Fibroblast of upper back skin (primary cell): Measurements from ENCODE around the gene TVP23C.
"Not testable (repeated sequence)": the region's sequence is repeated elsewhere in the genome, so short reads cannot be mapped to it uniquely, and the experiment has no call there.

ENCODE experiments used
- DNase-seq: peaks from one replicate; pipeline ENCODE4 v3.0.0-alpha.2; 2013

Gene TVP23C

DNA sequence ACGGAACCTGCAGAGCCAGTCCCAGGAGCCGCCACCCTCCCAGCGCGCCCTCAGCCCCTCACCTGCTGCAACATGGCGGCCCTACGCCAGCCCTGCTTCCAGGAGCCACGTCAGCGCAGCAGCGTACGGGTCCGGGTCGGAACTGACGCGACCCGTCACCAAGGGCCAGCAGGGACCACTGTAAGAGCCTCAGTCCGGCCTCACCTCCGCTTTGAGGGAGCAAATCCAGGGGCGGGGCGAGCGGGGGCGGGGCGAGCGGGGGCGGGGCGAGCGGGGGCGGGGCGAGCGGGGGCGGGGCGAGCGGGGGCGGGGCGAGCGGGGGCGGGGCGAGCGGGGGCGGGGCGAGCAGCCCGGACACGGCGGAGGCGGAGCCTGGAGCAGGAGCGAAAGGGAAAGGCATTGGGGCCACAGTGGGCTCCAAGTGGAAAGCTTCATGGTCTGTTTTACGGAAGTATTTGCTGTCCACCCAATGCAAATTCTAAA is at the start of gene TVP23C:
TSS of gene TVP23C (minus strand) at position 109 of the 483 bp plus-strand sequence. CDS start at position 74, 35 bp downstream.
- peak; percentile 69 for DNase-seq

DNA sequence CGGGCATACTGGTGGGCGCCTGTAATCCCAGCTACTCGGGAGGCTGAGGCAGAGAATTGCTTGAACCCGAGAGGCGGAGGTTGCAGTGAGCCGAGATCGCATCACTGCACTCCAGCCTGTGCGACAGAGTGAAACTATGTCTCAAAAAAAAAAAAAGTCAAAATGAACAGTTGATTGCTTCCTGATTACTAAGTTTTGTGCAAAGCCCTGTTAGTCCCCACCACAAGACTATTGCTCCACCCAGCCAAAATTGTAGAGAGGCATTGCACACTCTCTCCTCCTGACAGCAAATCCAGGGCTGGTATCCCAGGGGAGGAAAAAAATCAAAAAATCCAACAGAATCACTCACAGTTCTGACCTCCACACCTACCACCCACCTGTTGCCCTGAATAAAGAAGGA is 29.7 kb upstream of the TVP23C start:
- not testable (repeated sequence) for DNase-seq

DNA sequence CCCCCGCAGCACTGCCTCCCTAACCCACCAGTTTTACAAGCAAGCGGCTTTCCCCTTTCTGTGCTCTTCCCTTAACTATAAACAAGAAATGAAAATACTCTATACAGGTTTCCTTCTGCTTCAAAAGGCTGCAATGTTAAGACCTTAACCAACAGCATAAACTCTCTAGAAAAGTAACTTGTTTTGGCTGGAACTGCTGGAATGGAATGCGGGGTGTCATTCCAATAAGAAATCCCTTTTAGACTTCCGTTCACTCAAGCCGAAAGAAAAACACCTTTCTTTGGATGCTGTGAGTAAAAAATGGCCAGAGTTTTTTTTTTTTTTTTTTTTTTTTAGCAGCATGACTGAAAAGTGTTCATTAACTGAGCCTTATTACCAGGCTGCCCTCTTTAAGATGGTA is 28.7 kb upstream of the TVP23C start:
- DNase-seq: not testable (repeated sequence)

DNA sequence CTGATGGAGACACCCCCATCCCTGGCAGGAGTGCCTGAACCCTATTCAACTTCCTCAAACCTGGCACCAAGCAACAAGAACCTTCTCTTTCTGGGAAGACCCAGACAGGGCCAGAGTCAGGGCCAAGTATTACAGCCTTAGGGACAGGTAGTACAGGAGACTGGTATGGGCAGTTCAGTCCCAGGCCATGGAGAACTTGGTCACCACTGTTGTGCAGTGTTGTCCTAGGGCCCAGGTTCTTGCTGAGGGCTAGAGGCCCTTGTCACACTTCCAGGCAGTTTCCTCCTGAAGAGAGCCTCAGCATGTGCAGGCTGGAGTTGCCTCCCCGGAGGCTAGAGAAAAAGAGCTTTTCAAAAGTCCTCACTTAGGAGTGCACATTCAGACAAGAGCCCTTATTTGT is 27.6 kb upstream of the TVP23C start:
- not testable (repeated sequence) for DNase-seq

DNA sequence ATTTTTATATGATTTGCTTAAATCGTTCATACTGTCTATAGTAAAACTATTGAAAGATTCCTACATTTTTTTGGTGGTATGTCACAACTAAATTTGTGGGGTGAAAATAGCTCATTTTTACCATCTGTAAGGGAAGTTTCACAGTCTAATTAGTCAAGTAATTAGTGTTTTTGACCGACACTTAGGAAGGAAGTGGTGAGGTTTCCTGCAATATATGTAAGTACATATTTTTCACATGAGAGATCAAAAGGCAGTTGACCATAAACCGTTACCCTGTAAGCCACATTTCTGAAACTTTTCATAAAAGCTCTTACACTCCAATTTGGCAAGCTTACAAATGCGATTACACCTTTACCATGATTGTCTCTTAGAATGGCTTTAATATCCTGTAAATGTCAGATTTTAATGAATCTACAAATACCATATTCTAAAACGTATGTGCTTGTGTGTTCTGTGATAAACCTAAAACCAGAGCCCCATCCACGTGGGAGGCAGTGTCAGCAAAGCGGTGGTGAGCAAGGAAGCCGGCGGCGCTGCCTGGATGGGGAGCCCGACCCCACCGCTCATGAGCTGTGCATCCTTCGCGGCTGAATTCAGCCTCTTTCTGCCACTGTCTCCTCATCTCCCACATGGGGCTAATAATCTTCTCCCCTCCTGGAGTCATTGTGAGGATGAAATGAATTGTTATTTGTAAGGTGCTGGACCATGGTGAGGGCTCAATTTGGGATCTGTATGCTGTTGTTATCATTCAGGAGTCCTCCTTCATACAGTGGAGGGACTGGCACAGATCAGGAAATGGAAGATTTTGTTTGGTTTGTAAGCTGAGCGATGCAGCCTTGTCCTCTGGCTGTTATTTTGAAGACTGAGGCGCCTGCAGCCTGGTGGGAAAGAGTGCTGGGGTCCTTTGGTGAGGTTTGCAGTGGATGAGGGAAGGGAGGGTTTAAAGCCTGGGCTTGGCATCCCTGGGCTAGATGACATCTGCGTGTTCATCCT is 26.6 kb upstream of the TVP23C start:
- not testable (repeated sequence) for DNase-seq

DNA sequence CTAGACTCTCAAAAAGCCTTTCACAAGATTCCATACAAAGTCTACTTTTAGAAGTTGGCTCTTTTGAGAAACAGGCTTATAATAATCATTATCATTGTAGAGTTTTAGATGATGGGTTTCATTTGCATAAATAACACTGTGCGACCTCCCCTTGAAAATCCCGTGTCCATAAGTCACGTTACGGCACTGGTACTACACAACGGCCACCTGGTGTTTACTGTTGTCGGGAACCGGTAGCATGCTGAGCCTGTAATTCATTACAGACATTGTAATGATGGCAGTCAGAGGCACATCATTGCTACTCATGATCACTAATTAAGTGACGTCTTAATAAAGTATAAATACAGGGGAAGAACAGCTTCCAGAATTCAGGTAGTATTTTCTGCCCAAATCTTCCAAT is 24.7 kb upstream of the TVP23C start:
- not testable (repeated sequence) for DNase-seq

DNA sequence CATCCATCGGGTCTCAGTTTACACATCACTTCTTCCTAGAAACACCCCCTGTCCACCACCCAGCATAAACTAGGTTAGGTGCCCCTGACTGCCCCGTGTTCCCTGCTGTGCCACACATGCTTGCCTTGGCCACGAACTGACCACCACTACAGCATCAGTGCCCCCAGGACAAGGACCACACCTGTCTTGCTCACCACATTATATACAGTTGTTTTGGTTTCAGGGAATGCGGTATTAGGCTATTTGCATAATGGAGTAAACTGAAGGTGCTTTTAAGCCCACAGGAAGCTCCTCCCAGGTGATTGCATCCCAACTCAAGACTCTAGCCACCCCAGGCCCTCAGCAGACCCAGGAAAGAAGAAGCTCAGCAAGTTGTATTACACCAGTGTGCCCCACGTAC is 20.0 kb upstream of the TVP23C start:
- not testable (repeated sequence) for DNase-seq

DNA sequence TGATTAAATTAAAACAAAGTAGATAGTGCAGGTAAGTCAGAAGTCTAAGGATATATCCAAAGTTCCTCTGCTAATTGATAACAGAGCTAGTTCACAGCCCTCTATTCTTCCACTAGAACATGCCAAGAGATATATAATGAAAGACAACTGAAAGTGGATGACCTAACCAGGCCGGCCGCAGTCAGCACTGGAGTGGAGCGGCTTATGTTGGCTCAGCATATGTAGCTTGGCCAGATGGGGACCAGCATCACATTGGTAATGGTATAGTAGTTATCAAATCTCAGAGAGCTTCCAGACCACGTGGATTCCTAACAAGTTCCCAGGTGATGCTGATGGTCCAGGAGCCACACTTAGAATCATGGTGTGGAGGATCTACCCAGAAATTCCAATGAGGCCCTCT is 18.2 kb upstream of the TVP23C start:
- DNase-seq: not testable (repeated sequence)

DNA sequence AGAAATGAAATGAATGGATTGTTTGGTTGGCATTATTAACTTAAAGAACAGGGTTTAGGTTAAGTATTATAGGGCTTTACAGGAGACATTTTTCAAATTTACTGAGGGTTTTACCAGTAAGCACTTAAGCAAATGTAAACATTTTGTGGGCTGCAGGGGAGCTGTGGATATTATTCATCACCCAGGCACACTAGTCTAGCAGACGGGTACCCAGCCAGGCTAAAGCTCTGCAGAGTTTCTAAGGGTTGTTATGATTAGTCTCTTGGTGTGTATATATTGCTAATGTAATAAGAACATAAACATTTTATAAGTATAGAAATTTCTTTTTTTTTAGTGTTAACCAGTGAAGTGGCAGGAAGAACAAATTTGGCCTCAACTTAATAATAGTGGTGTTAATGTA is 13.6 kb upstream of the TVP23C start:
- DNase-seq: not testable (repeated sequence)

DNA sequence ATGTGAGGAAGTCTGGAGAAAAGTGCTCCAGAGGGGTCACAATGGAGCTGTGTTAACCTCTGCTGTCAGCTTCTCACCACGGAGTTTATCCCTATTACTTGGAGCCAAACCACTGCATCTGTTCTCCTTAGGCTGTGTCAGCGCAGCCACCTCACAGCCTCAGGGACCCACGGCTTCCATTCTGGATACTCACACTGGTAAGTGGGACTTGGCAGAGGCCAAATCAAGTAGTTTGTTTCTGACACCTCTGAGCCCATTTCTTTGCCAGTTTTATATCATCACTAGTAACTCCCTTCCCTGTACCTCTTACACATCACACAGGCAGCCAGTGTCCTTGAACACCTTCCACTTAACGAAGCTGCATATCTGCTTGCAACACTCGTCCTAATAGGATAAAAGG is 11.4 kb upstream of the TVP23C start:
- DNase-seq: not testable (repeated sequence)

DNA sequence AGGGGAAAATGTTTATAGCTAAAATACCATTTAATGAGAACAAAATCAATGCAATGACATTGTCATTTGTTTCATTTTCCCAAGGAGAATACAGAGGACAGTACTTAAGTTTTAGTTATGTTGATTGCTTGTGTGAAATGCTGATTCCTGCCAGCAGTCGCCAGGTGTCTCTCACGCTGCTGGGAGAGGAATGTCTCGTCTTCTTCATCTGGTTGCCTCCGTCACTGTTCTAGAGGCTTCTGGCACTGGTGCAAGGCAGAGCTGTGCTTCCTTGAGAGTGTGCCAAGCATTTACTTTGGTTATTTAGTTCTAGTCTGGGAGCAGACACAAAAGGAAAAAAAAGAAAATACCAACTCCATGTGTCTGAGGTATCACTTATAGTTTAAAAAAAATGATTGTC is 10.6 kb upstream of the TVP23C start:
- DNase-seq: peak; percentile 20

DNA sequence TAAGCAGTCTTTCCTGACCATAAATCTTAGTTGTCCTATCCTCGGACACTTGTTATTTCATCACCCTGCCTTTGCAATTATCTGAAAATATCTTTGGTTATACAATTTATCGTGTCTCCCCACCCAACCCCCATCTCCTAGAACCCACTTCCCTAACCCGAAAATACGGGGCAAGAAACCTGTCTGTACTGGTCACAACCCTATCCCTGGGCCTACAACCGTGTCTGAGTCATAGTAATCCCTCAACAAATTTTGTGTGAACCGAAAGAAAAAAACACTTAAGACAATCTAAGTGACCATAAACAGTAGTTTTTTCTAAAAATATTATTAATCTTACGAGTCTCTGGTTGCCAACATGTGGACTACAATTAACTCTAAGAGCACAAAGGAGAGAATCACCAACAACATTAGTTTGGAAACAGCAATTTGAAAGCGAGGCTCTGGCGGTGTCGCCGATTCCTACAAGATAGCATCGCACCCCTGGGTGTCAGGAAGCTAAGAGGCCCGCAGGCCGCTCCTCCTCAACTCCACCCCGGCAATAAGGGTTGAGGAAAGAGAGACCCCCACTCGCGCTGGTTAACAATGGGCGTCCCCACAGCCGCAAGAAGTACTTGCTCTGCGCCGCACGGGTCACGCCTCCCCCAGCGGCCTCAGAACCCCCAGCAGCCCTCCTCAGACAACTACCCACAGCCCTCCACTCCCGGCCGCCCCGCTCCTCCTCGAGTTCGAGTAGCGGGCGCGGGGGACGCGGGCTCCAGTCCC is 489 bp downstream of the TVP23C start:
- not testable (repeated sequence) for DNase-seq

DNA sequence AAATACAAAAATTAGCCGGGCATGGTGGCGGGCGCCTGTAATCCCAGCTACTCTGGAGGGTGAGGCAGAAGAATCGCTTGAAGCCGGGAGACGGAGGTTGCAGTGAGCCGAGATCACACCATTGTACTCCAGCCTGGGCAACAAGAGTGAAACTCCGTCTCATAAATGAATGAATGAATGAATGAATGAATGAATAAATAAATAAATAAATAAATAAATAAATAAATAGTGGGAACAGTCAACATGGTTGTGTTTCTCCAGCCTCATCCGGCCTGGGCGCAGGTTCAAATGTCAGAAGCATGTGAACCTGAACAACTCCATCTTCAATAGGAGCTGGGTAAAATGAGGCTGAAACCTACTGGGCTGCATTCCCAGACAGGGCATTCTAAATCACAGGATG is 1.8 kb downstream of the TVP23C start:
- not testable (repeated sequence) for DNase-seq

DNA sequence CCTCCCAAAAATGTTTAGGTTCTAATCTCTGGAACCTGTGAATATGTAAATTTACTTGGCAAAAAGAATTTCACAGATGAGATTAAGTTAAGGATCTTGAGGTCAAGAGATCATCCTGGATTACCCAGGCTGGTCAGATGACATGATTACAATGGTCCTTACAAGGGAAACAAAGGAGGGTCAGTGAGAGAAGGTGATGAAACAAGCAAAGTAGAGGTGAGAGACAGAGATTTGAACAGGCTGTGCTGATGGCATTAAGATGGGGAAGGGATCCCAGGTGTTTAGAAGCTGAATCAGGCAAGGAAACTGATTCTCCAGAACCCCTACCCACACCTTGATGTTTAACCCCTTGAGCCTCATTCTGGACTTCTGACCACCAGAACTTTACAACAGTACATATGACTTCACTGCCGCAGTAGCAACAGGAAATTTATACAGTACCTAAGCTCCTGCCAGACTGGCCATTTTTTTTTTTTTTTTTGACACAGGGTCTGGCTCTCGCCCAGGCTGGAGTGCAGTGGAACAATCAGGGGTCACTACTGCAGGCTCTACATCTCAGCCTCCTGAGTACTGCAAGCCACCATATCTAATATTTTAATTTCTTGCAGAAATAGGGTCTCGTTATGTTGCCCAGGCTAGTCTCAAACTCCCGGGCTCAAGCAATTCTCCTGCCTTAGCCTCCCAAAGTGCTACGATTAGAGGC is 4.7 kb downstream of the TVP23C start:
- DNase-seq: not testable (repeated sequence)

DNA sequence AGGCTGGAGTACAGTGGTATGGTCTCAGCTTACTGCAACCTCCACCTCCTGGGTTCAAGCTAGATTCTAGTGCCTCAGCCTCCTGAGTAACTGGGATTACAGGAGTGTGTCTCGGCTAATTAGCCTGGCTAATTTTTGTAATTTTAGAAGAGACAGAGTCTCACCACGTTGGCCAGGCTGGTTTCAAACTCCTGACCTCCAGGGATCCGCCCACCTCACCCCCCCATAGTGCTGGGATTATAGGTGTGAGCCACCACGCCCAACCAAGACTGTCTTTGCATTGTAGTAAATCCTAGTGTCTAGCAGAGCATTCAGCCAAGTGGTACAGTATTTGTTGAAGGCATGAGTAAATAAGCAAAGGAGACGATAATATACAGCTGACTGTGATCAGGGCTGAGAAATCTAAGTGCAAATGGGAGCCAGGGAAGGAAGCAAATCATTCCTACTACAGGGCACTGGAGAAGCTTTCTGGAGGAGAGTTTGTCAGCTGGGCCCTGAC is 5.9 kb downstream of the TVP23C start:
- DNase-seq: not testable (repeated sequence)

DNA sequence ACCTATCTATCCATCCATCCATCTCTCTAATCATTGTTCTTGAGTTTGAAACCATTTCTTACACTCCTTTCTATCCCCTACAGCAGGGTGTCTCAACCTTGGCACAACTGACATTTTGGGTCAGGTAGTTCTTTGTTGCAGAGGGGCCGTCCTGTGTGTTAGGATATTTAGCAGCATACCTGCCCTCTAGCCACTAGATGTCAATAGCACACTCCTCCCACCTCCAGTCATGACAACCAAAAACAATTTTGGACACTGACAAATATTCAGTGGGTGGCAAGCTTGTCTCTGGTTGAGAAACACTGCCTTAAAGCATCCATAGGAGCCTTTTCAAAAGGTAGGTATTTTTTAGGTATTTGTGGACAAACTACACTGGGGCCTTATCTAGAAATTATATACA is 10.4 kb downstream of the TVP23C start:
- DNase-seq: not testable (repeated sequence)

DNA sequence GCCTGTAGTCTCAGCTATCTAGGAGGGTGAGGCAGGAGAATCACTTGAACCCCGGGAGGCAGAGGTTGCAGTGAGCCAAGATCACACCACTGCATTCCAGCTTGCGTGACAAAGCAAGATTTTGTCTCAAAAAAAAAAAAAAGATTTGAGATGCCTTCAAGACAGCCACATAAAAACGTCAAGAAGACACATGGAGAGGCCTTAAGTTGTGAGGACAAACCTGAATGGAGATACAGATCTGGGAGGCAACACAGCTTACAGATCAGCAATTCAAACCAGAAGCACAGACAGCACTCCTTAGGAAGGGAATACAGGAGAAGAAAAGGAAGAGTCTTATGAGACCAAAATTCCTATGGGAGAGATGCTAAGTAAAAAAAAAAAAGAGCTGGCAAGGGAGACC is 13.7 kb downstream of the TVP23C start:
- DNase-seq: not testable (repeated sequence)

DNA sequence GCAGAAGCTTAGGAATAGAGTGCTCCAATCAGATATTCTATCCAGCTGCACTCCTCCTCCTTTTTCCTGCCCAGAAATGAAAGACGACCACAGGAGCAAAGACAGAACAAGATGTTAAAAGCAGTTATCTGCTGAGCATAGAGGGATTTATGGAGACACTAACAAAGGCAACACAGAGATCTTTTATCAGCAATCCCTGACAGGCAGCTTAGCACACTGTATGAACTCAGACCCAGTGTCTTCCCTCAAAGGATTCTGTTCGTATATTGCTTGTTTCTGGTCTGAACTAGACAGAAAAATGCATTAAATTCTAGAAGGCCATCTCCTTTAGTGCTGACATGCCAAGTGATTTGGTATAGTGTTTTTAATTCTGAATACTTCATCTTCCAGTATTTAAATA is 16.7 kb downstream of the TVP23C start:
- not testable (repeated sequence) for DNase-seq

DNA sequence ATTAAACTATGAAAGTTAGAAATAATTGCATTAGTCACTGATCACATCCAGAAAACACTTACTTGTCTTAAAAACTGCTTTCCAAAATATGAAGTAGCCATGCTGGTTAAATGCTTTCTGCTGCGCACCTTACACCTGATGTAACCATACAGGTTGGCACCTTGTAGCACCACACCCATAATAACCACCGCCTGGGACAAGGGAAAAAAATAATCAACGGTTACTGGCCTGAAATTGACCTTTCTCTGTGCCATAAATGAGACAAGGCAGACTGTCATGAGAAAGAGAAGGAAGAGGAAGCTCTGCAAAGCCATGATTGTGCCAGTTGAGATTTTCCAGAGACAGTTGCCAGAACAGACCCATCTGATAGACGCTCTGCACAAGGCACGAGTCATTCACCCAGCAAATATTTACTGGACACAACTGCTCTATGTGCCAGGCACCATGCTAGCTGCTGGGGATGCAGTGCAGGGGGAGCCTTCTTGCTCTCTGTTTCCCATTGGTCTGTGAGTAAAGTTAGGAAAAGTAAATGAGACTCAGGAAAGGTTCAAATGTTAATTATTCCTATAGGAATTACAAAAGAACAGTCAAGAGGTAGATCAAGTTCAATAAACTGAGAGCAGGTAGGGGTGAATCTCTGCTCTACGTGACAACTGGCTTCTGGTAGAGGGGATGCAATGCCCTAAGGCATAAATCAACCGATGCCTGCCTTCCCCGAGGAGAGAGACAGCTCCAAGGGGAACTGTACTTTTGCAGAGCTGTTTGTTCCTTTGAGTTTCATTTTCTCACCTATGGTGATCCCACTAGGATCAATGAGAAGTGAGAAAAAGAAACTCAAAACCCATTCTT is 22.7 kb downstream of the TVP23C start:
- not testable (repeated sequence) for DNase-seq

DNA sequence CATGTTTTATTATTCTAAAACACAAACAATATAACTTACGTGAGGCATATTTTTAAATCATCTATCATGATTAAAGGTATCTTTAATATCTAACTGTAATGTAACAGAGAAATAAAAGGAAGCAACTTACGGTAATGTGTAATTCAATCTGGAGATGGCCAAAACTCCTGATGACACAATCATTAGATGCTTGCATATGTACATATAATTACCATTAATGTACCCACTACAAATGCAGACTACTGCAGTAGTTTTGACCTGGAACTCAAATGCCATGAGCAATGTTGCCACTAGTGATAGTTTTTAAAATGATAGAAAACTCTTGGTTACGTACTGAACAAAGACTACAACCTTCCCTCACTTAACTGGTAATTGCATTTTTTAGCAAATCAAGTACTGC is 30.2 kb downstream of the TVP23C start:
- DNase-seq: not testable (repeated sequence)
